Sigmoid colon (tissue), 3 donors: ENCODE data around the gene MINDY4B.

ENCODE experiments used
- POLR2A ChIP-seq, 2 donors: fragments of 450-650 bp; IDR thresholded peaks; one replicate each; pipeline ENCODE4 v1.6.1; 2016; ENCODE audit warnings: antibody characterized with exemption in 2 of 2, mild to moderate bottlenecking in 2 of 2, moderate library complexity in 2 of 2
- TF ChIP-seq, protein P1 (sequence below), 4 experiments: fragments of 450-650 bp in 3 of 4; fragments of 200-600 bp in 1 of 4; IDR thresholded peaks; one replicate each; pipeline ENCODE4 v1.5.1; 2016 to 2019; ENCODE audit warnings: antibody characterized with exemption in 4 of 4, mild to moderate bottlenecking in 3 of 4, moderate library complexity in 2 of 4

DNA sequence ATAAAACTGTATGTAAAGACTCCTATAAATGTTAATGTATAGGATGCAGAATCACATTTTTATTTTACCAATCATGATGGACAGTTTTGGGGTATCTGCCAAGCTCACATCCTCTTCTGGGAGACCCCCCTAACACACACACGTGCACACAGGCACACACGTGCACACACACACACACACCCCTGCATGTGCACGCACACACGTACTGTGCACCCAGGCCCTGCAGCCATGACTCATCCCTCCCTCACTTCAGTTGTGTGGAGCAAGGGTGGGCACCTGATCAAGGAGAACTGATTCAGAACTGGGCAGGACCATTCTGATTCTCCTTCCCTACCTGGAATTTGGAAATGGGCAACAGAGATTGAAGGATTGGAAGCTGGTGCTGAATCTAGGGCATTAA, 16.0 kb upstream of the MINDY4B start:
- TF ChIP-seq POLR2A (IDR thresholded peaks at IDR 0.05), result no peak
- TF ChIP-seq, protein P1, sequence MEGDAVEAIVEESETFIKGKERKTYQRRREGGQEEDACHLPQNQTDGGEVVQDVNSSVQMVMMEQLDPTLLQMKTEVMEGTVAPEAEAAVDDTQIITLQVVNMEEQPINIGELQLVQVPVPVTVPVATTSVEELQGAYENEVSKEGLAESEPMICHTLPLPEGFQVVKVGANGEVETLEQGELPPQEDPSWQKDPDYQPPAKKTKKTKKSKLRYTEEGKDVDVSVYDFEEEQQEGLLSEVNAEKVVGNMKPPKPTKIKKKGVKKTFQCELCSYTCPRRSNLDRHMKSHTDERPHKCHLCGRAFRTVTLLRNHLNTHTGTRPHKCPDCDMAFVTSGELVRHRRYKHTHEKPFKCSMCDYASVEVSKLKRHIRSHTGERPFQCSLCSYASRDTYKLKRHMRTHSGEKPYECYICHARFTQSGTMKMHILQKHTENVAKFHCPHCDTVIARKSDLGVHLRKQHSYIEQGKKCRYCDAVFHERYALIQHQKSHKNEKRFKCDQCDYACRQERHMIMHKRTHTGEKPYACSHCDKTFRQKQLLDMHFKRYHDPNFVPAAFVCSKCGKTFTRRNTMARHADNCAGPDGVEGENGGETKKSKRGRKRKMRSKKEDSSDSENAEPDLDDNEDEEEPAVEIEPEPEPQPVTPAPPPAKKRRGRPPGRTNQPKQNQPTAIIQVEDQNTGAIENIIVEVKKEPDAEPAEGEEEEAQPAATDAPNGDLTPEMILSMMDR (IDR thresholded peaks at IDR 0.05), result no peak
